Transverse colon (tissue), 4 donors: Measurements from ENCODE around the gene GOLIM4. TPM values are rescaled to one million over a fixed set of nuclear protein-coding genes. Genes with fewer than 3 reads are reported as not detected.

ENCODE experiments used
- DNase-seq: peaks from one replicate; pipeline ENCODE4 v3.0.0-alpha.2; 2019
- H3K27ac ChIP-seq, 4 donors: fragments of 200-600 bp; sonication (generic); 2 replicates each; pipeline ENCODE4 v1.5.1; 2016 to 2018; ENCODE audit warnings: inconsistent platforms in 4 of 4
- H3K27me3 ChIP-seq: fragments of 200-600 bp; sonication (generic); 2 replicates; pipeline ENCODE4 v1.5.1; 2017; ENCODE audit warnings: inconsistent platforms
- H3K36me3 ChIP-seq, 4 donors: fragments of 200-600 bp; sonication (generic); 2 replicates each; pipeline ENCODE4 v1.5.1; 2017 to 2019; ENCODE audit warnings: inconsistent platforms in 4 of 4
- H3K4me1 ChIP-seq, 4 donors: fragments of 200-600 bp; sonication (generic); 2 replicates each; pipeline ENCODE4 v1.5.1; 2017 to 2020; ENCODE audit warnings: inconsistent platforms in 4 of 4
- H3K4me3 ChIP-seq, 4 donors: fragments of 200-600 bp; sonication (generic); 1 replicate in 1 of 4; 2 replicates in 3 of 4; pipeline versions ENCODE4 v1.5.1 to v1.6.1; 2017 to 2019; ENCODE audit warnings: inconsistent platforms in 4 of 4
- H3K9me3 ChIP-seq, 2 donors: fragments of 200-600 bp; sonication (generic); 2 replicates each; pipeline ENCODE4 v1.5.1; 2017 to 2019; ENCODE audit warnings: inconsistent platforms in 2 of 2
- EP300 ChIP-seq: sonication (generic); formaldehyde crosslinking; IDR thresholded peaks from one replicate; pipeline ENCODE4 v1.6.1; 2017; ENCODE audit warnings: antibody characterized with exemption, low read depth
- POLR2A ChIP-seq: fragments of 450-650 bp; IDR thresholded peaks from one replicate; pipeline ENCODE4 v1.6.1; 2016; ENCODE audit warnings: antibody characterized with exemption, mild to moderate bottlenecking, moderate library complexity
- POLR2AphosphoS5 ChIP-seq, 3 donors: sonication (generic); formaldehyde crosslinking; IDR thresholded peaks; one replicate each; pipeline ENCODE4 v1.6.1; 2016; ENCODE audit warnings: antibody characterized with exemption in 3 of 3
- WGBS, 2 donors: methylation state at CpG; one replicate each; pipeline ENCODE4 v1.1.5; 2018; ENCODE audit warnings: low coverage in 1 of 2; 5-methylcytosine and 5-hydroxymethylcytosine counted together
- in situ Hi-C, 4 donors: fragments of 200-750 bp; cut with MboI; loops; one replicate each; pipeline versions ENCODE4 v1.15.0 to v1.15.1; 2017; ENCODE audit warnings: low sequenced_read_pairs in 3 of 4, low pct_ligation_motif_present in 1 of 4, low pct_unique_long_range_greater_than_20kb in 1 of 4
- intact Hi-C: fragments of 100-400 bp; cut with DNase I; formaldehyde crosslinking; loops from one replicate; pipeline ENCODE4 v1.15.1; 2023; ENCODE audit warnings: low total_unique reads
- total RNA-seq, 4 donors: library from RNA; depleted of rRNA; stranded (reverse); fragments of >200 nt; gene quantifications; one replicate each; pipeline ENCODE4 v1.1.0, GENCODE V29; 2016
- TF ChIP-seq, protein P1 (sequence below), 5 experiments: fragments of 200-600 bp in 3 of 5; fragments of 450-650 bp in 2 of 5; sonication (generic) in 3 of 5; IDR thresholded peaks; 1 replicate in 2 of 5; 2 replicates in 3 of 5; pipeline ENCODE4 v1.5.1; 2016 to 2017; ENCODE audit warnings: antibody characterized with exemption in 5 of 5, inconsistent platforms in 3 of 5, mild to moderate bottlenecking in 2 of 5, moderate library complexity in 1 of 5

Gene GOLIM4
- total RNA-seq, 4 donors from 2014 or later = 87.2 to 120 (median 101) TPM

DNA sequence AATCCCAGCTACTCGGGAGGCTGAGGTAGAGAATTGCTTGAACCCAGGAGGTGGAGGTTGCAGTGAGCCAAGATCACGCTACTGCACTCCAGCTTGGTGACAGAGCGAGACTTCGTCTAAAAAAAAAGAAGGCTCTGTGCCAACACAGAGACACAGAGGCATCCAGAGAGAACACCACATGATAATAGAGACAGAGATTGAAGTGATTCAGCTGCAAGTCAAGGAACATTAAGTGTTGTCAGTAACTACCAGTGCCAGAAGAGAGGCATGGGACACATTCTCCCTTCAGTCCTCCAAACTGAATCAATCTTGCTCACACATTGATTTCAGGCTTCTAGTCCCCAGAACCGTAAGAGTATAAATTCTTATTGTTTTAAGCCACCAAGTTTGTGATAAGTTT lies 97.5 kb downstream of the GOLIM4 start:
- Histone ChIP-seq H3K36me3 (no peaks in the 10 kb centered on the region), H3K27me3 (no peaks in the 10 kb centered on the region), H3K4me1 (peaks cover 0 to 8% (median 0%) of the 10 kb centered on the region in 4 donors), H3K4me3 (no peak overlapping the region), H3K27ac (no peak overlapping the region), H3K9me3 (no peaks in the 10 kb centered on the region)
- intact Hi-C loops (no loop called here), in situ Hi-C loops (no loop called here)
- WGBS, 2 donors = 83 to 92% methylated on average over 4 to 5 of the region's 5 CpGs
- no peak for DNase-seq
- TF ChIP-seq POLR2A = no peak

DNA sequence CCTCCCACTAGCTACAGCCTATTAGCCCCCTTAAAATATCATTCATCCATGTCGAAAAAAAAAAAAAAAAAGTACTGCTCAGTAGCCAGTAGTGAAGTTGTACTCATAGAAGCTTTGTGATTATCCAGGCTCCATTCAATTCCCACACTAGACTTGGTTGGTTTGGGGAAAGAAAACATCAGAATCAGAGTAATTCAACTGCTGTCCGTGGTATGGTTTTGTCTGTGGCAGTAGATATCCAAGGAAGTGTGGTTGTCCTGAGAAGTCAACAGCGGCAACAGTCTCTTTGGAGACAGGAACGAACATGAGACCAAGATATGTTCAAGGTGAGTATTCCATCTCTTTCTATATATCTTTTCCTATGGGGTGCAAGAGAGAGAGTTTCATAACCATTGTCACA lies 99.2 kb downstream of the GOLIM4 start:
- in situ Hi-C loops = no loop called here
- WGBS, 2 donors = 77 to 86% methylated on average over 3 to 4 of the region's 4 CpGs
- H3K36me3 ChIP-seq = no peaks in the 10 kb centered on the region
- TF ChIP-seq, protein P1, sequence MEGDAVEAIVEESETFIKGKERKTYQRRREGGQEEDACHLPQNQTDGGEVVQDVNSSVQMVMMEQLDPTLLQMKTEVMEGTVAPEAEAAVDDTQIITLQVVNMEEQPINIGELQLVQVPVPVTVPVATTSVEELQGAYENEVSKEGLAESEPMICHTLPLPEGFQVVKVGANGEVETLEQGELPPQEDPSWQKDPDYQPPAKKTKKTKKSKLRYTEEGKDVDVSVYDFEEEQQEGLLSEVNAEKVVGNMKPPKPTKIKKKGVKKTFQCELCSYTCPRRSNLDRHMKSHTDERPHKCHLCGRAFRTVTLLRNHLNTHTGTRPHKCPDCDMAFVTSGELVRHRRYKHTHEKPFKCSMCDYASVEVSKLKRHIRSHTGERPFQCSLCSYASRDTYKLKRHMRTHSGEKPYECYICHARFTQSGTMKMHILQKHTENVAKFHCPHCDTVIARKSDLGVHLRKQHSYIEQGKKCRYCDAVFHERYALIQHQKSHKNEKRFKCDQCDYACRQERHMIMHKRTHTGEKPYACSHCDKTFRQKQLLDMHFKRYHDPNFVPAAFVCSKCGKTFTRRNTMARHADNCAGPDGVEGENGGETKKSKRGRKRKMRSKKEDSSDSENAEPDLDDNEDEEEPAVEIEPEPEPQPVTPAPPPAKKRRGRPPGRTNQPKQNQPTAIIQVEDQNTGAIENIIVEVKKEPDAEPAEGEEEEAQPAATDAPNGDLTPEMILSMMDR (IDR thresholded peaks at IDR 0.05) = no peak
- TF ChIP-seq POLR2AphosphoS5 (IDR thresholded peaks at IDR 0.05) = no peak
- TF ChIP-seq POLR2A = no peak
- intact Hi-C loops = no loop called here
- no peaks in the 10 kb centered on the region for H3K9me3 ChIP-seq
- no peak overlapping the region for H3K4me3 ChIP-seq
- H3K4me1 ChIP-seq = peaks cover 0 to 16% (median 6%) of the 10 kb centered on the region in 4 donors
- H3K27ac ChIP-seq = no peak overlapping the region
- no peak for DNase-seq
- H3K27me3 ChIP-seq = no peaks in the 10 kb centered on the region

DNA sequence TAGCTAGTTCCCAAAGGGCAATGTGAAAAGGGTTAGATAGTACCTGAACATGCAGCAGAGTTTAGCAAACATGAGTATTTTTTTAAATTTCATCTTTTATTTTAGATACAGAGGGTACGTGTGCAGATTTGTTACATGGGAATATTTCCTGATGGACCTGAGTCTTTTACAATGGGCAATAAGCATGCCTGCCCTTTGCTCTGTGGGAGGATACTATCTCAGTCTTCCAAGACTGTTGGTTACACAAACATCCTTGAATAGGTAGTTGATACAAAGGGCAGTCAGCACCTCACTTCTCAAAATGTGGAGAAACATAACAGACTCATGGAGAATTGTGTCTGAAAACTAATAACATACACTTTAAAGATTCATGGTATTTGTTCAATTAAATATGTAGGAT lies 103.3 kb downstream of the GOLIM4 start:
- Histone ChIP-seq H3K4me3 (no peak overlapping the region), H3K9me3 (no peaks in the 10 kb centered on the region), H3K27ac (peak overlapping the region; percentile 43 to 60 (median 48)), H3K36me3 (no peaks in the 10 kb centered on the region), H3K4me1 (peaks cover 0 to 34% (median 8%) of the 10 kb centered on the region in 4 donors), H3K27me3 (no peaks in the 10 kb centered on the region)
- intact Hi-C loops = no loop called here
- no peak for TF ChIP-seq POLR2A
- TF ChIP-seq POLR2AphosphoS5 (IDR thresholded peaks at IDR 0.05) = peak in 1 of 3 donors; percentile 49
- in situ Hi-C loops = no loop called here
- WGBS, 2 donors = 44 to 62% methylated on average over 1 of the region's 1 CpG
- DNase-seq = peak; percentile 66

DNA sequence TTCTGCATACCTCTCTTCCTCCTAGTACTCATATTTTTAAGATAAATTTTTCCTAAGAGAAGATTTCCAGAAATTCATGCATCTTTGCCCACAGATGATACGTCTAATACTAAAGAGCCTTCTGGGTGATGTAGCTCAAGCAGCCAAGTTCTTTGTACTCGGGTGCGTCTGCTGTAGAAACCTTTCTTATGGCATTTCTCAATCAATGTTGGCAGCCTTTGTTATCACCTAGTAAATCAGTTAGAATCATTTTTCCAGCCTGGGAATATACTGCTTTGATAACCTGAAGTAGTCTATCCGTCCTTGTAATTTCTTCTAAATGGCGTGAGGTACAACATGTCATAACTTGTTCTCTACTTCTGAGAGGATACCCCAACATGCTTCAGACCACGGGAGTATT lies 104.5 kb downstream of the GOLIM4 start:
- no peak overlapping the region for H3K4me3 ChIP-seq
- no peak for DNase-seq
- intact Hi-C loops (no loop called here), in situ Hi-C loops (no loop called here)
- peaks cover 0 to 34% (median 8%) of the 10 kb centered on the region in 4 donors for H3K4me1 ChIP-seq
- H3K27ac ChIP-seq = peak overlapping the region in 3 of 4 donors; percentile 43 to 60 (median 43)
- no peaks in the 10 kb centered on the region for H3K9me3 ChIP-seq
- WGBS, 2 donors = 52 to 77% methylated on average over 6 of the region's 6 CpGs
- TF ChIP-seq EP300 (no peak), POLR2AphosphoS5 (IDR thresholded peaks at IDR 0.05) (no peak), POLR2A (no peak)
- TF ChIP-seq, protein P1 (IDR thresholded peaks at IDR 0.05) = no peak
- no peaks in the 10 kb centered on the region for H3K27me3 ChIP-seq
- H3K36me3 ChIP-seq = no peaks in the 10 kb centered on the region

DNA sequence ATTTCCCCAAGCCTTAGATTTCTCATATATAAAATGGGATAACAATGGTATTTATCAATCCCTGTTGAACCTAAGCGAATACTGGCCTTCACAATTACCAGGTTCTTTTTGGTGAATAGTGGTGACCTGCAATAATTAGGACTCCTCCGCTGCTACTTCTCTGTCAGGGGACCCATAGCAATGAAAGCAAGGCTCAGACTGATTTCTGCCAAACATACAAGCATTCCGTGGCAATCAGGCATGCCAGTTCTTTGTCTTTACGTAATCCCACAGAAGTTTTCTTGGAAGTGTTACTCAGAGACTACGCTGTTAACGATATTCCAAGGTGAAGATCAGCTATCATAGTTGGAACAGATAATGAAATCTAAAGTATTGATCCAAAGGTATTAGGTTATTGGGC lies 105.7 kb downstream of the GOLIM4 start:
- Histone ChIP-seq H3K4me1 (peaks cover 0 to 34% (median 8%) of the 10 kb centered on the region in 4 donors), H3K9me3 (no peaks in the 10 kb centered on the region), H3K36me3 (no peaks in the 10 kb centered on the region), H3K27ac (no peak overlapping the region), H3K27me3 (no peaks in the 10 kb centered on the region), H3K4me3 (no peak overlapping the region)
- no peak for DNase-seq
- in situ Hi-C loops = no loop called here
- no peak for TF ChIP-seq POLR2A
- TF ChIP-seq, protein P1 (IDR thresholded peaks at IDR 0.05) = no peak
- no peak for TF ChIP-seq POLR2AphosphoS5 (IDR thresholded peaks at IDR 0.05)
- no peak for TF ChIP-seq EP300
- intact Hi-C loops = no loop called here
- WGBS, 2 donors = 87 to 96% methylated on average over 6 of the region's 6 CpGs
